ENCODE measurements around the gene PAIP2B. TPM values are rescaled to one million over a fixed set of nuclear protein-coding genes. Genes with fewer than 3 reads are reported as not detected.
A peak's percentile ranks its signal among the peaks of the same experiment; 100 is the strongest.

The PAIP2B gene
- total and polyA plus RNA-seq, 8 donors, result 9.0 to 67.4 (median 44.7) TPM

GRCh38 chr2:71174207-71174606 is 52.7 kb downstream of the PAIP2B start:
- Histone ChIP-seq H3K9me3 (no peaks in the 10 kb centered on the region), H3K36me3 (no peaks in the 10 kb centered on the region), H3K4me3 (no peak overlapping the region), H3K27ac (no peak overlapping the region), H3K4me1 (no peaks in the 10 kb centered on the region), H3K27me3 (no peaks in the 10 kb centered on the region)
- intact Hi-C loops (cut with DNase I), result no loop called here
- WGBS, 2 donors, result 52 to 67% methylated on average over 3 of the region's 3 CpGs
- no peak for TF ChIP-seq CTCF (IDR thresholded peaks at IDR 0.05)
- FAIRE-seq, result no peak
- no peak for ATAC-seq
- no peak for DNase-seq

GRCh38 chr2:71173096-71173495 is 53.8 kb downstream of the PAIP2B start:
- Histone ChIP-seq H3K4me1 (no peaks in the 10 kb centered on the region), H3K9me3 (no peaks in the 10 kb centered on the region), H3K27ac (no peak overlapping the region), H3K36me3 (no peaks in the 10 kb centered on the region), H3K4me3 (no peak overlapping the region), H3K27me3 (no peaks in the 10 kb centered on the region)
- intact Hi-C loops (cut with DNase I), result no loop called here
- DNase-seq, result no peak
- 12 to 21% methylated on average over 1 of the region's 1 CpG for WGBS, 2 donors
- FAIRE-seq, result no peak
- ATAC-seq, result peak in 1 of 4 donors; percentile 31
- TF ChIP-seq CTCF (IDR thresholded peaks at IDR 0.05), result no peak

GRCh38 chr2:71166812-71167211 is 60.1 kb downstream of the PAIP2B start:
- Histone ChIP-seq H3K36me3 (no peaks in the 10 kb centered on the region), H3K4me3 (no peak overlapping the region), H3K27me3 (no peaks in the 10 kb centered on the region), H3K9me3 (no peaks in the 10 kb centered on the region), H3K4me1 (no peaks in the 10 kb centered on the region), H3K27ac (no peak overlapping the region)
- no peak for TF ChIP-seq CTCF (IDR thresholded peaks at IDR 0.05)
- DNase-seq (no peak), ATAC-seq (no peak), FAIRE-seq (no peak)
- WGBS, 2 donors, result 54 to 69% methylated on average over 3 of the region's 3 CpGs
- intact Hi-C loops (cut with DNase I), result no loop called here

GRCh38 chr2:71157124-71157793 is 69.6 kb downstream of the PAIP2B start:
- DNase-seq, result peak in 5 of 6 donors; percentile 20 to 68 (median 49)
- Histone ChIP-seq H3K4me3 (no peak overlapping the region), H3K27ac (no peak overlapping the region), H3K4me1 (no peaks in the 10 kb centered on the region), H3K27me3 (no peaks in the 10 kb centered on the region), H3K9me3 (no peaks in the 10 kb centered on the region), H3K36me3 (no peaks in the 10 kb centered on the region)
- FAIRE-seq, result no peak
- peak; percentile 25 to 59 (median 52) for TF ChIP-seq CTCF (IDR thresholded peaks at IDR 0.05)
- intact Hi-C loops (cut with DNase I), result loop anchor here in 1 of 3 donors (10.0 kb wide), 1 partner anchor 348 kb away; no protein-coding TSS in a partner anchor
- ATAC-seq, result peak; percentile 61 to 85 (median 76)
- 11 to 18% methylated on average over 16 of the region's 16 CpGs for WGBS, 2 donors

- H3K27me3 ChIP-seq, result no peaks in the 10 kb centered on the region
- H3K27ac ChIP-seq, result no peak overlapping the region
Measured at GRCh38 chr2:71156573-71156972, 70.3 kb downstream of the PAIP2B start.

More at GRCh38 chr2:71156573-71156972, 70.3 kb downstream of the PAIP2B start:
- Histone ChIP-seq H3K36me3 (no peaks in the 10 kb centered on the region), H3K4me3 (no peak overlapping the region), H3K4me1 (no peaks in the 10 kb centered on the region), H3K9me3 (no peaks in the 10 kb centered on the region)
- FAIRE-seq (no peak), DNase-seq (no peak), ATAC-seq (no peak)
- 55 to 58% methylated on average over 6 of the region's 6 CpGs for WGBS, 2 donors
- no peak for TF ChIP-seq CTCF (IDR thresholded peaks at IDR 0.05)
- intact Hi-C loops (cut with DNase I), result loop anchor here in 1 of 3 donors (10.0 kb wide), 1 partner anchor 348 kb away; no protein-coding TSS in a partner anchor
